Stimulated activated CD8-positive, alpha-beta memory T cell treated with anti-CD3 and anti-CD28 coated beads, Interleukin-7, amount 100 ng/mL, for 1 hour (primary cell): ENCODE results near the gene CCDC27.

Experiments
- DNase-seq, 2 donors: peaks; one replicate each; pipeline ENCODE4 v3.0.0-alpha.2; 2020; ENCODE audit warnings: low read depth in 2 of 2

The CCDC27 gene

GRCh38 chr1:3817821-3818597 lies 65.8 kb downstream of the CCDC27 start:
- no peak for DNase-seq

- no peak for DNase-seq
Measured at GRCh38 chr1:3819771-3820200, 67.5 kb downstream of the CCDC27 start.

- DNase-seq, result no peak
Measured at GRCh38 chr1:3820316-3820715, 68.1 kb downstream of the CCDC27 start.

- no peak for DNase-seq
Measured at GRCh38 chr1:3821004-3821403, 68.8 kb downstream of the CCDC27 start.
